ENCODE measurements around the gene NEDD1.

Gene NEDD1

DNA sequence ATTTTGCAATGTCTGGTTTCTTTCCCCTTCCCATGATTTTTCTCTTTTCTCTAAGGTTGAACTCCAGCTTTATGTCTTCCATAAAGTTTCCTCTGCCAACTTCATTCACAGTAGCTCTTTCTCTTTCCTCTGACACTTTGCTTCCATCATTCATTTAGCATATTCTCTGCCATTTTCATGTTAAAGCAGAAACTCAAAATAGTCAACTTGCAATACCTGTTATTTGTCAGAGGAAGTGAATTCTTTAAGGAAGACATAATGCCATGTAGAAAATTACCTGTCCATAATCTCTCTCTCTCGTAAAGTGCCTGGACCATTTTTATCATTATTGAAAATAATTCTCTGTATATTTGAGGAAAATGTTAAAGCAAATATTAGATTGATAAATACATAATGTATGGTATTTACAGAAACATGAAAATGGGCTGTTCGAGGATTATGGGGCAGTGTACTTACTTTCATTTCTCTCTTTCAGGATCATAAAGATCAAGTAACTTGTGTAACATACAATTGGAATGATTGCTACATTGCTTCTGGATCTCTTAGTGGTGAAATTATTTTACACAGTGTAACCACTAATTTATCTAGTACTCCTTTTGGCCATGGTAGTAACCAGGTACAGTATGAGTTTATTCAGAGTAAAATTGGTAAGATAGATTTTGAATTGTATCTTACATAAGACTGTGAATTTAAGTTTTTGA, 12.6 kb downstream of the NEDD1 start:
- no peak overlapping the region for H3K27ac ChIP-seq
- TF ChIP-seq CTCF (IDR thresholded peaks at IDR 0.05) (no peak), ZFX (IDR thresholded peaks at IDR 0.05; ENCODE audit: borderline replicate concordance) (no peak)

GRCh38 chr12:96948782-96949181, 41.7 kb downstream of the NEDD1 start:
- H3K27ac ChIP-seq: no peak overlapping the region
- TF ChIP-seq ZFX (IDR thresholded peaks at IDR 0.05; ENCODE audit: borderline replicate concordance) (no peak), CTCF (IDR thresholded peaks at IDR 0.05) (no peak)

- H3K27ac ChIP-seq: no peak overlapping the region
- TF ChIP-seq CTCF (IDR thresholded peaks at IDR 0.05): no peak
- TF ChIP-seq ZFX (IDR thresholded peaks at IDR 0.05; ENCODE audit: borderline replicate concordance): no peak
Measured at GRCh38 chr12:96979532-96979931, 72.5 kb downstream of the NEDD1 start.

GRCh38 chr12:96980991-96981414, 73.9 kb downstream of the NEDD1 start:
- H3K27ac ChIP-seq: no peak overlapping the region
- no peak for TF ChIP-seq ZFX (IDR thresholded peaks at IDR 0.05; ENCODE audit: borderline replicate concordance)

DNA sequence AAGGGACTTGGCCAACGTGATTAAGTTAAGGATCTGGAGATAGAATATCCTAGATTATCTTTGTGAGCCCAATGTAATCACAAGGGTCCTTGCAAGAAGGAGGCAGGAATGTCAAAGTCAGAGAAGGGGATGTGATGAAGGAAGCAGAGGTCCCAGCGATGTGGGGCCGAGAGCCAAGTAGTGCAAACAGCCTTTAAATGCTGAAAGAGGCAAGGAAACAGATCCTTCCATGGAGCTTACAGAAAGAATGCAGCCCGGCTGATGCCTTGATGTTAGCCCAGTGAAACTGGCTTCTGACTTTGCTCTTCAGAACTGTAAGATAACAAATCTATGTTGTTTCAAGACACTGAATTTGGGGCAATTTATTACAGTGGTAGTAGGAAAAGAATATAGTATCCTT, 74.9 kb downstream of the NEDD1 start:
- H3K27ac ChIP-seq: no peak overlapping the region
- no peak for TF ChIP-seq ZFX (IDR thresholded peaks at IDR 0.05; ENCODE audit: borderline replicate concordance)
- TF ChIP-seq CTCF (IDR thresholded peaks at IDR 0.05): no peak

DNA sequence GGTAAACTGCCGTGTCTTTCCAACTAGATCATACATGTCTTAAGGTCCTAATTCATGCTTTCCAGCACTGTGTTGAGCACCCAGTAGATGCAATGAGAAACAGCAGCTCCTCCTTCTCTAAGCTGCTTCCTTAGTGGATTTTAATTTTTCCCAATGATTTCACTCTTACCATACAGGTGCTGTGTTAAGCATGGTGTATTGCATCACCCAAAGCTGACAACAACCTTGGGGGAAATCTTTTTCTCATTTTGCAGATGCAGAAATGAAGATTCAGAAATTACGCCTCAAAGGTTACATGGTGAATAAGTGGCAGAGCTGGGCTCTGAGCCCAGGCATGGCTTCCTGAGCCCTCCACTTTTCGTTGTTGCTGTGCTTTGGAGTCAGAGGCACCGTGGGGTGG, 75.6 kb downstream of the NEDD1 start:
- no peak overlapping the region for H3K27ac ChIP-seq
- TF ChIP-seq CTCF (IDR thresholded peaks at IDR 0.05) (no peak), ZFX (IDR thresholded peaks at IDR 0.05; ENCODE audit: borderline replicate concordance) (no peak)

- TF ChIP-seq ZFX (IDR thresholded peaks at IDR 0.05; ENCODE audit: borderline replicate concordance): no peak
- TF ChIP-seq CTCF (IDR thresholded peaks at IDR 0.05): peak; percentile 100
- H3K27ac ChIP-seq: no peak overlapping the region
Measured at GRCh38 chr12:96985515-96986362, 78.7 kb downstream of the NEDD1 start.

Measured in 22Rv1 (cell line).